ENCODE data around the gene SPPL2C.

- TF ChIP-seq CTCF (IDR thresholded peaks at IDR 0.05; ENCODE audit: low read depth, low read length) (no peak), EZH2phosphoT487 (IDR thresholded peaks at IDR 0.05; ENCODE audit: low read depth) (no peak)
Measured at GRCh38 chr17:45820052-45820780, 24.5 kb upstream of the SPPL2C start.

All from OCI-LY3 (cell line).